Measurements from ENCODE around the gene VTI1A. TPM values are rescaled to one million over a fixed set of nuclear protein-coding genes. Genes with fewer than 3 reads are reported as not detected.
A peak's percentile ranks its signal among the peaks of the same experiment; 100 is the strongest.

VTI1A gene
- total and polyA plus RNA-seq, 12 donors: 5.2 to 64.1 (median 22.0) TPM

GRCh38 chr10:112793202-112793921, 346.3 kb downstream of the VTI1A start:
- Histone ChIP-seq H3K9me3 (replicated peaks in 1 of 3) (no peaks in the 10 kb centered on the region), H3K27me3 (no peaks in the 10 kb centered on the region), H3K27ac (peak overlapping the region in 1 of 5 donors; percentile 19), H3K4me3 (no peak overlapping the region), H3K36me3 (replicated peaks in 1 of 2) (no peaks in the 10 kb centered on the region), H3K4me1 (replicated peaks in 1 of 2) (no peaks in the 10 kb centered on the region)
- intact Hi-C loops (cut with DNase I): no loop called here
- WGBS, 4 donors: 55 to 80% (median 65%) methylated on average over 8 of the region's 8 CpGs
- DNase-seq: no peak
- TF ChIP-seq CTCF (IDR thresholded peaks at IDR 0.05) (no peak), POLR2A (IDR thresholded peaks at IDR 0.05) (no peak)

- Histone ChIP-seq H3K27ac (no peak overlapping the region), H3K9me3 (replicated peaks in 1 of 3) (no peaks in the 10 kb centered on the region), H3K27me3 (no peaks in the 10 kb centered on the region), H3K4me3 (no peak overlapping the region), H3K4me1 (replicated peaks in 1 of 2) (no peaks in the 10 kb centered on the region), H3K36me3 (replicated peaks in 1 of 2) (no peaks in the 10 kb centered on the region)
- 89 to 97% (median 95%) methylated on average over 4 of the region's 4 CpGs for WGBS, 4 donors
- no peak for DNase-seq
- intact Hi-C loops (cut with DNase I): no loop called here
- TF ChIP-seq POLR2A (IDR thresholded peaks at IDR 0.05): no peak
- TF ChIP-seq CTCF (IDR thresholded peaks at IDR 0.05): no peak
These were observed 347.2 kb downstream of the VTI1A start for GRCh38 chr10:112794201-112794600.

- no peak for DNase-seq
- H3K4me3 ChIP-seq: no peak overlapping the region
- no peaks in the 10 kb centered on the region for H3K9me3 ChIP-seq (replicated peaks in 1 of 3)
- no peak overlapping the region for H3K27ac ChIP-seq
- 61 to 81% (median 75%) methylated on average over 2 of the region's 2 CpGs for WGBS, 4 donors
- TF ChIP-seq CTCF (IDR thresholded peaks at IDR 0.05) (no peak), POLR2A (IDR thresholded peaks at IDR 0.05) (no peak)
- no peaks in the 10 kb centered on the region for H3K27me3 ChIP-seq
- no peaks in the 10 kb centered on the region for H3K4me1 ChIP-seq (replicated peaks in 1 of 2)
- no peaks in the 10 kb centered on the region for H3K36me3 ChIP-seq (replicated peaks in 1 of 2)
- intact Hi-C loops (cut with DNase I): no loop called here
These were observed 348.1 kb downstream of the VTI1A start for GRCh38 chr10:112795067-112795466.

GRCh38 chr10:112797197-112797596, 350.2 kb downstream of the VTI1A start:
- H3K27ac ChIP-seq: no peak overlapping the region
- H3K27me3 ChIP-seq: no peaks in the 10 kb centered on the region
- no peaks in the 10 kb centered on the region for H3K9me3 ChIP-seq (replicated peaks in 1 of 3)
- DNase-seq: no peak
- H3K36me3 ChIP-seq (replicated peaks in 1 of 2): no peaks in the 10 kb centered on the region
- WGBS, 4 donors: 94 to 96% (median 95%) methylated on average over 8 of the region's 8 CpGs
- no peak overlapping the region for H3K4me3 ChIP-seq
- TF ChIP-seq POLR2A (IDR thresholded peaks at IDR 0.05) (no peak), CTCF (IDR thresholded peaks at IDR 0.05) (no peak)
- H3K4me1 ChIP-seq (replicated peaks in 1 of 2): no peaks in the 10 kb centered on the region
- intact Hi-C loops (cut with DNase I): no loop called here

Data from adrenal gland (tissue), 12 donors.